HG03432 (cell line): Measurements from ENCODE around the gene TBCEL.

ENCODE experiments used
- ATAC-seq: cut with Tn5 transposase; IDR thresholded peaks from one replicate; pipeline ENCODE4 v1.9.1; 2021; ENCODE audit warnings: mild to moderate bottlenecking, moderate library complexity; ENCODE audit not compliant: unreplicated experiment

Gene TBCEL

DNA sequence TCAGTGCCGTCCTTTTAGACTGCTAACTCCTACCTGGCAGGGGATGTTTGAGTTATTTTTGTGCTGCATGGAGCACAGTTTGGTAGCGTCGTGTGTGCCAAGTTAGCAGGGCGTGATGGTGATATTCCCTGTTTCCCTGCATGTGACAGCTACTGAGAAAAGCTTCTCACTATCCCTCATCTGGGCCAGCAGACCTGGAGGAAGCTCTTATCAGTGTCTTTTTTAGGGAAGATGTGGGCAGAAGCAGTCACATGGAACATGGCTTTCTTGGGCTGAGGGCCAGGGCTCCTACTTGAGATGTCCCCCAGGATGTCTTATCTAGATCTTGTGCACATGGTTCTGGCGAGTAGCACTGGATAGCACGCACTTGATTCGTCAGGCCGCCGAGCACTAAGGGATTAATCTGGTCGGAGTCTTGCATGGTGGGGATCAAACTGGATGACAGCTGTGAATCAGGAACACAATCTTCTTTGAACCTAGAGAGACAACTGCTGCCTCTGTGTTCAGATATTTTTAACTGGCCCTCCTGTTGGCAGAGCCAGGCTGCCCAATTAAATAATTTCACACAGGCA, 110.9 kb downstream of the TBCEL start:
- ATAC-seq = no peak

DNA sequence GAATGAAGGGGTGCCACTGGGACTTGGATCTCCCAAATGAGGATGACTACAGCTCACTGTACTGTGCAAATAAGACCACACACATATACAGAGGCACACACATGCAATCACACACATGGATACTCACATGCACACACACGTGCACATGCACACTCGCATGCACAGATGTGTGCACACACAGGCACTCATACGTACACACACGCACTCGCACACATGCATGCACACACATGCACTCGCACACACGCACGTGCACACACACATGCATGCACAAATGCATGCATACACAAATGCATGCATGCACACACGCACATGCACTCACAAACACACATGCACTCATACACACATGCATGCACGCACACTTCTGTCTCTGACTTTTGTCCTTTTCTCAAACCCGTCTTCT, 113.1 kb downstream of the TBCEL start:
- ATAC-seq = no peak

DNA sequence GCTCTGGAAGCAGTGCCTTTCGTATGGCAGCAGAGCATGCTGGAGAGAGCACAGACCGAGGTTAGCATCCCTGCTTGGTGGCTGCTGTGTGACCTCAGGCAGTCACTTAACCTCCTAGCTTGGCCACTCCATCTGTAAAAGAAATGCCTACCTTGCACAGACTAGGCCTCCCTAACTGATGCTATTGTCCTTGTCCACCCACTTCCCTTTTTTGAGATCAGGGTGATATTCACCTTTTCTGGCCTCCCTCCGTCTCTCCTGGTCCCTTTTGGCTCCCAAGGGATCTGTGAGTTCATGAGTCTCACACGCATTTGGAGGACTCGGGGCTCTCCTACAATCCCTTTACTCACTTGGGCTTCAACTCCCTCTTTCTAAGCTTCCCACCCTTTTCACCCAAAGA, 114.4 kb downstream of the TBCEL start:
- no peak for ATAC-seq

DNA sequence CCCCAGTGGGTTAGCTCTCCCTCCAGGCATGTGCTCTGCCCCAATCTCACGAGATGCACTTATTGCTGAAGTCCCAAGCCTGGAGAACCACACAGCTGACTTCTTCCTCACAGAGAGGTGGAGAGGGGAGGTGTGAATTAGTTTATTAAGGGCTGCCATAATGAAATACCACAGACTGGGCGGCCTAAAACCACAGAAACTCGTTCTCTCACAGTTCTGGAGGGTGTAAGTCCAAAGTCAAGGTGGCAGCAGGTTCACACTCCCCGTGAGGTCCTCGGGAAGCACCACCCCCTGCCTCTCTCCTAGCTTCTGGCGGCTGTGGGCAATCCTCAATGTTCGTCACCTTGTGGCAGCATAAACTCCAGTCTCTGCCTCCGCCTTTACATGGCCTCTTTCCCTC, 116.5 kb downstream of the TBCEL start:
- ATAC-seq = no peak
